Measurements from ENCODE around the gene STYK1. TPM values are rescaled to one million over a fixed set of nuclear protein-coding genes. Genes with fewer than 3 reads are reported as not detected.
"Not testable (repeated sequence)": the region's sequence is repeated elsewhere in the genome, so short reads cannot be mapped to it uniquely, and the experiment has no call there.

The STYK1 gene
- total and polyA plus RNA-seq, 12 donors: 0.08 to 0.13 (median 0.10) TPM; not detected in 9

- TF ChIP-seq POLR2A (IDR thresholded peaks at IDR 0.05): no peak
- no peak for TF ChIP-seq CTCF (IDR thresholded peaks at IDR 0.05)
- H3K27ac ChIP-seq: peak overlapping the region in 3 of 5 donors; percentile 82 to 90 (median 82)
- 22 to 28% (median 25%) methylated on average over 4 of the region's 4 CpGs for WGBS, 4 donors
- no peaks in the 10 kb centered on the region for H3K27me3 ChIP-seq
- H3K4me3 ChIP-seq: peak overlapping the region; percentile 16 to 96 (median 88)
- peaks cover 0 to 17% of the 10 kb centered on the region in 2 donors for H3K4me1 ChIP-seq (replicated peaks in 1 of 2)
- intact Hi-C loops (cut with DNase I): loop anchor here in 1 of 2 donors (10.0 kb wide), 1 partner anchor 111 kb away; the partner anchor contains the start of gene YBX3
- no peaks in the 10 kb centered on the region for H3K9me3 ChIP-seq (replicated peaks in 1 of 3)
- peaks cover 0 to 12% of the 10 kb centered on the region in 2 donors for H3K36me3 ChIP-seq (replicated peaks in 1 of 2)
- DNase-seq: no peak
Measured at GRCh38 chr12:10614056-10614370, 59.8 kb downstream of the STYK1 start.

- Histone ChIP-seq H3K27me3 (no peaks in the 10 kb centered on the region), H3K9me3 (replicated peaks in 1 of 3) (no peaks in the 10 kb centered on the region), H3K4me1 (replicated peaks in 1 of 2) (peaks cover 0 to 17% of the 10 kb centered on the region in 2 donors), H3K36me3 (replicated peaks in 1 of 2) (peaks cover 0 to 17% of the 10 kb centered on the region in 2 donors), H3K27ac (peak within 1 kb of the TSS; percentile 67 to 90 (median 82)), H3K4me3 (peak within 1 kb of the TSS; percentile 79 to 96 (median 88))
- DNase-seq: peak; percentile 95 to 99 (median 97)
- 0 to 1% (median 0%) methylated on average over 42 to 45 of the region's 45 CpGs for WGBS, 4 donors
- TF ChIP-seq POLR2A (IDR thresholded peaks at IDR 0.05) (peak in 1 of 2 donors; percentile 65), CTCF (IDR thresholded peaks at IDR 0.05) (peak in 2 of 6 experiments; percentile 2 to 23)
- intact Hi-C loops (cut with DNase I): loop anchor here in 1 of 2 donors (10.0 kb wide), 1 partner anchor 111 kb away; the partner anchor contains the start of gene YBX3
Measured at GRCh38 chr12:10613349-10614055, 60.4 kb downstream of the STYK1 start, which contains the start of gene MAGOHB. Gene MAGOHB (minus strand): TSS chr12:10613609. CDS start chr12:10613532, 77 bp downstream.

- no peak for DNase-seq
- H3K4me1 ChIP-seq (replicated peaks in 1 of 2): peaks cover 0 to 17% of the 10 kb centered on the region in 2 donors
- TF ChIP-seq POLR2A (IDR thresholded peaks at IDR 0.05) (no peak), CTCF (IDR thresholded peaks at IDR 0.05) (no peak)
Measured at GRCh38 chr12:10612984-10613348, 60.9 kb downstream of the STYK1 start.

GRCh38 chr12:10612110-10612509 lies 61.7 kb downstream of the STYK1 start:
- WGBS, 4 donors: 70 to 85% (median 78%) methylated on average over 6 of the region's 6 CpGs
- Histone ChIP-seq H3K27ac (no peak overlapping the region), H3K4me1 (replicated peaks in 1 of 2) (peaks cover 0 to 17% of the 10 kb centered on the region in 2 donors), H3K4me3 (peak overlapping the region in 1 of 4 donors; percentile 96), H3K36me3 (replicated peaks in 1 of 2) (peaks cover 0 to 28% of the 10 kb centered on the region in 2 donors), H3K9me3 (replicated peaks in 1 of 3) (no peaks in the 10 kb centered on the region), H3K27me3 (no peaks in the 10 kb centered on the region)
- TF ChIP-seq POLR2A (IDR thresholded peaks at IDR 0.05) (no peak), CTCF (IDR thresholded peaks at IDR 0.05) (no peak)
- no peak for DNase-seq
- intact Hi-C loops (cut with DNase I): loop anchor here in 1 of 2 donors (10.0 kb wide), 1 partner anchor 113 kb away; the partner anchor contains the start of gene YBX3

More at GRCh38 chr12:10612984-10613348, 60.9 kb downstream of the STYK1 start:
- Histone ChIP-seq H3K27ac (peak overlapping the region; percentile 67 to 90 (median 82)), H3K27me3 (no peaks in the 10 kb centered on the region), H3K9me3 (replicated peaks in 1 of 3) (no peaks in the 10 kb centered on the region), H3K4me3 (peak overlapping the region; percentile 79 to 96 (median 88)), H3K36me3 (replicated peaks in 1 of 2) (peaks cover 0 to 21% of the 10 kb centered on the region in 2 donors)
- intact Hi-C loops (cut with DNase I): loop anchor here in 1 of 2 donors (10.0 kb wide), 1 partner anchor 112 kb away; the partner anchor contains the start of gene YBX3
- WGBS, 4 donors: 0 to 2% (median 1%) methylated on average over 6 of the region's 6 CpGs

- not testable (repeated sequence) for DNase-seq; H3K4me3 ChIP-seq; H3K27ac ChIP-seq; H3K9me3 ChIP-seq (replicated peaks in 1 of 3); H3K27me3 ChIP-seq
- intact Hi-C loops (cut with DNase I): loop anchor here in 1 of 2 donors (10.0 kb wide), 1 partner anchor 114 kb away; the partner anchor contains the start of gene YBX3
- Histone ChIP-seq H3K4me1 (replicated peaks in 1 of 2) (peaks cover 0 to 17% of the 10 kb centered on the region in 2 donors), H3K36me3 (replicated peaks in 1 of 2) (peaks cover 0 to 35% of the 10 kb centered on the region in 2 donors)
- WGBS, 4 donors: 84 to 93% (median 90%) methylated on average over 2 to 4 of the region's 4 CpGs
Measured at GRCh38 chr12:10611258-10611657, 62.6 kb downstream of the STYK1 start.
